ENCODE results near the gene NOTUM. TPM values are rescaled to one million over a fixed set of nuclear protein-coding genes. Genes with fewer than 3 reads are reported as not detected.

NOTUM gene
- total and polyA plus RNA-seq, 9 of the 15 experiments (the other 6 are each of a cell fraction or from before 2014, with no cell fraction given) = 0.03 to 14.0 (median 4.1) TPM

DNA sequence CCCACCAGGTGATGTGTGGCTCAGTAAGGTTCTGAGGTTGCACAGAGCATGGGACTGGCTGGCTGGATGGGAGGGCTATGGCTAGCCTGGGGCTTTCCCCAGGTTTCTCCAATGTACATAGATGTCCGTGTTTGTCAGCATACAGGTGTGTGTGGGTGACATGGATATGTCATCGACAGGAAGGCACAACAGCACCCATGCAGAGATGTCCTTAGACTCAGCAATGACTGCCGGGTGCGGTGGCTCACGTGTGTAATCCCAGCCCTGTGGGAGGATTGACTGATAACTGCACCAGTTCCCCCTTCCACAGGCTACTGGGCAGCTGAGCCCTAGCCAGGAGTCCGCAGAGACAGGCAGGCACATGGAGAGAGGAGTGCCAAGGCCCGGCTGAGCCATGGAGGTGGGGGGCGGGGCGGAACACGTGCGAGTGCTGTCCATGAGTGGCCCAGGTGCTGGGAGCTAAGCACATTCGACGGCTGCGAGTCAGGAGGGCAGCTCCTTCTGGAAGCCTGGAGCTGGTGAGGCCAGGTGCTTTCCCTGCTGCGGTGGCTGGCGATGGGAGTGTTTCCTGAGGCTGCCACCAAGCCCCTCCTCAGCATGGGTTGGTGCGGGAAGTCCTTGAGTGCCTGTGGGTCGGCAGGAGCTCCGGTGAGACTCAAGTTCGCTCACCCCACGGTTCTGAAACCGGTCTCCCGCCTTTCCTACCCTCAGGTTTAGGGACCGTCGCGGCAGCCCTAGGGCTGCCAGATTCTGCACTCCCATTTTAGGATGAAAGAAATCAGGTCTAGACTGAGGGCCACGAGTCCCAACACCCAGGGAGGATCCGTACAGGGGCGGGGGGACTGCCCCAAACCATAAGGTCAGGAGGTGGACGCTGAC lies 15.6 kb upstream of the NOTUM start (continued):
- TF ChIP-seq, protein P1, sequence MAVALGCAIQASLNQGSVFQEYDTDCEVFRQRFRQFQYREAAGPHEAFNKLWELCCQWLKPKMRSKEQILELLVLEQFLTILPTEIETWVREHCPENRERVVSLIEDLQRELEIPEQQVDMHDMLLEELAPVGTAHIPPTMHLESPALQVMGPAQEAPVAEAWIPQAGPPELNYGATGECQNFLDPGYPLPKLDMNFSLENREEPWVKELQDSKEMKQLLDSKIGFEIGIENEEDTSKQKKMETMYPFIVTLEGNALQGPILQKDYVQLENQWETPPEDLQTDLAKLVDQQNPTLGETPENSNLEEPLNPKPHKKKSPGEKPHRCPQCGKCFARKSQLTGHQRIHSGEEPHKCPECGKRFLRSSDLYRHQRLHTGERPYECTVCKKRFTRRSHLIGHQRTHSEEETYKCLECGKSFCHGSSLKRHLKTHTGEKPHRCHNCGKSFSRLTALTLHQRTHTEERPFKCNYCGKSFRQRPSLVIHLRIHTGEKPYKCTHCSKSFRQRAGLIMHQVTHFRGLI (CRISPR knock-in tag; IDR thresholded peaks at IDR 0.05) = 0 out of 2 replicates have a peak, but pooled peaks have one; percentile 40
- TF ChIP-seq FOXM1 (IDR thresholded peaks at IDR 0.05; ENCODE audit: low read depth) (no peak), FOXM1 (CRISPR knock-in tag; IDR thresholded peaks at IDR 0.05; ENCODE audit: low read depth) (0 out of 2 replicates have a peak, but pooled peaks have one; percentile 61), ZNF780A (CRISPR knock-in tag; IDR thresholded peaks at IDR 0.05) (no peak)

DNA sequence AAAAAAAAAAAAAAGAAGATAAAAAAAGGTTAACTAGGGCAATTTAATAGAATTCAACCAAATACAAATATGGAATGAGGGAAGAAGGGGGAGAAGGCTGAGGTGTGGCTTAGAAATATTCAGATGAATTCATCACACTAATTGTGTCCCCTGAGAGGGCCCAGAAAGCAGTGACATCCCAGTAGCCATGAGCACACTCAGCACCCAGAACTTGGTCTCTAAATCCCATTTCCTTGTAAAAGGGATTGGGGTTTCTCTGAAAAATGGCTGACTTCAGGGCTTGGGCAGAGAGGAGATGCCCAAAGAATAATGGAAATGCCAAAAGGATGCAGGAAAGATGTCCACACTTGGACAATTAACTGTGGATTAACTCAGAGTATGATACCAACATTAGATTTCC lies 12.4 kb upstream of the NOTUM start:
- Histone ChIP-seq H3K9ac (ENCODE audit: insufficient read depth in 1 of 2, low read depth in 2 of 2, low read length in 2 of 2) (no peak overlapping the region), H3K4me1 (replicated peaks in 1 of 2; ENCODE audit: control insufficient read depth in 2 of 2, insufficient read depth in 2 of 2, low read length in 2 of 2) (peaks cover 13 to 33% of the 10 kb centered on the region in 2 experiments), H3K27ac (ENCODE audit: extremely low read depth, low read depth, low read length) (no peak overlapping the region), H3K4me3 (no peak overlapping the region), H2AFZ (ENCODE audit: low read depth, low read length) (no peak overlapping the region), H4K20me1 (replicated peaks; ENCODE audit: control insufficient read depth, insufficient read depth, low read length) (no peaks in the 10 kb centered on the region), H3K79me2 (ENCODE audit: control insufficient read depth, insufficient read depth, low read length) (peaks cover 13% of the 10 kb centered on the region; the same call in 1 of the 3 replicates), H3K9me1 (ENCODE audit: control insufficient read depth, insufficient read depth, low read length) (no peaks in the 10 kb centered on the region), H3K36me3 (ENCODE audit: control insufficient read depth, insufficient read depth, low read length) (no peaks in the 10 kb centered on the region), H3K4me2 (ENCODE audit: insufficient read depth, low read length) (no peak overlapping the region), H3K27me3 (ENCODE audit: control insufficient read depth in 2 of 2, insufficient read depth in 2 of 2, low read length in 2 of 2) (no peaks in the 10 kb centered on the region), H3K9me3 (replicated peaks; ENCODE audit: control insufficient read depth, insufficient read depth, low read depth, low read length) (no peaks in the 10 kb centered on the region)
- TF ChIP-seq TRIM28 (IDR thresholded peaks at IDR 0.05) = 0 out of 2 replicates have a peak, but pooled peaks have one; percentile 31
- TF ChIP-seq, protein P2, sequence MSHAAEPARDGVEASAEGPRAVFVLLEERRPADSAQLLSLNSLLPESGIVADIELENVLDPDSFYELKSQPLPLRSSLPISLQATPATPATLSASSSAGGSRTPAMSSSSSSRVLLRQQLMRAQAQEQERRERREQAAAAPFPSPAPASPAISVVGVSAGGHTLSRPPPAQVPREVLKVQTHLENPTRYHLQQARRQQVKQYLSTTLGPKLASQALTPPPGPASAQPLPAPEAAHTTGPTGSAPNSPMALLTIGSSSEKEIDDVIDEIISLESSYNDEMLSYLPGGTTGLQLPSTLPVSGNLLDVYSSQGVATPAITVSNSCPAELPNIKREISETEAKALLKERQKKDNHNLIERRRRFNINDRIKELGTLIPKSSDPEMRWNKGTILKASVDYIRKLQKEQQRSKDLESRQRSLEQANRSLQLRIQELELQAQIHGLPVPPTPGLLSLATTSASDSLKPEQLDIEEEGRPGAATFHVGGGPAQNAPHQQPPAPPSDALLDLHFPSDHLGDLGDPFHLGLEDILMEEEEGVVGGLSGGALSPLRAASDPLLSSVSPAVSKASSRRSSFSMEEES (CRISPR knock-in tag; IDR thresholded peaks at IDR 0.05) = no peak
- ChIA-PET CTCF (ENCODE audit: low intra/inter-chr PET ratio) (no interaction called here), POLR2A (no interaction called here)
- no peak for FAIRE-seq
- DNase-seq (ENCODE audit: extremely low read depth in 1 of 4, low spot score in 3 of 4) = no peak
- no peak for ATAC-seq
- intact Hi-C loops (cut with micrococcal nuclease) (no loop called here), in situ Hi-C loops (cut with MboI) (no loop called here)
- BruUV-seq (replicated peaks) = no TSS peak
